A549 treated with dexamethasone at 1 μM for 4 hours (cell line): ENCODE measurements around the gene SLC31A2. TPM values are rescaled to one million over a fixed set of nuclear protein-coding genes. Genes with fewer than 3 reads are reported as not detected.

Source experiments
- total RNA-seq: library from RNA; stranded (reverse); fragments of 200-300 nt; extraction: Qiagen RNA extraction; gene quantifications from 5 replicates; pipeline ENCODE4 v1.2.3, GENCODE V29; 2022

Gene SLC31A2
- total RNA-seq, result 6.6 to 8.0 TPM (median 7.1 TPM) in 5 replicates

GRCh38 chr9:113150670-113151611 lies at the start of gene SLC31A2:
SLC31A2 (plus strand) TSS chr9:113151007; CDS start chr9:113151075, 68 bp downstream.

Other genes with a start within 250 kb of the SLC31A2 start
- 0.79 to 1.1 TPM (median 1.0 TPM) in 5 replicates for gene ZNF883, start 138.8 kb upstream of the SLC31A2 start, total RNA-seq
- gene ZFP37, start 94.3 kb upstream of the SLC31A2 start, total RNA-seq, result 1.4 to 2.0 TPM (median 1.7 TPM) in 5 replicates
- 15.5 to 18.5 TPM (median 18.0 TPM) in 5 replicates for gene FKBP15, start 70.3 kb downstream of the SLC31A2 start, total RNA-seq
- gene SLC31A1, start 70.5 kb downstream of the SLC31A2 start, total RNA-seq, result 18.9 to 21.7 TPM (median 20.3 TPM) in 5 replicates
- 41.7 to 63.9 TPM (median 48.5 TPM) in 5 replicates for gene CDC26, start 124.6 kb downstream of the SLC31A2 start, total RNA-seq
- gene PRPF4, start 124.7 kb downstream of the SLC31A2 start, total RNA-seq, result 55.9 to 60.3 TPM (median 57.5 TPM) in 5 replicates
- gene RNF183, start 152.4 kb downstream of the SLC31A2 start, total RNA-seq, result 0.07 to 0.17 TPM (median 0.11 TPM) in 3 of 5 replicates, not detected in the others
- 0.85 to 1.6 TPM (median 1.2 TPM) in 5 replicates for gene WDR31, start 189.3 kb downstream of the SLC31A2 start, total RNA-seq
- 0.05 to 0.11 TPM (median 0.08 TPM) in 4 of 5 replicates, not detected in the other for gene BSPRY, start 198.5 kb downstream of the SLC31A2 start, total RNA-seq
- 18.3 to 20.5 TPM (median 19.1 TPM) in 5 replicates for gene HDHD3, start 226.0 kb downstream of the SLC31A2 start, total RNA-seq